Large intestine (tissue), 3 donors: ENCODE measurements around the gene HSPA9. TPM values are rescaled to one million over a fixed set of nuclear protein-coding genes. Genes with fewer than 3 reads are reported as not detected.

Experiments used
- DNase-seq, 2 donors: peaks; one replicate each; pipeline versions ENCODE4 v3.0.0 to v3.0.0-alpha.2; 2013
- H3K27ac ChIP-seq: one replicate; pipeline ENCODE4 v1.5.1; 2013; ENCODE audit warnings: low read length
- H3K27me3 ChIP-seq: 2 replicates; pipeline ENCODE4 v1.6.1; 2013; ENCODE audit warnings: low read length; ENCODE audit not compliant: control insufficient read depth, insufficient read depth
- H3K36me3 ChIP-seq: 2 replicates; pipeline ENCODE4 v1.6.1; 2013; ENCODE audit warnings: low read length; ENCODE audit not compliant: control insufficient read depth, insufficient read depth
- H3K4me1 ChIP-seq: one replicate; pipeline ENCODE4 v1.6.1; 2013; ENCODE audit warnings: low read length; ENCODE audit not compliant: control insufficient read depth, insufficient read depth
- H3K4me3 ChIP-seq: one replicate; pipeline ENCODE4 v1.5.1; 2013; ENCODE audit warnings: low read length
- H3K9me3 ChIP-seq: one replicate; pipeline ENCODE4 v1.6.1; 2013; ENCODE audit warnings: mild to moderate bottlenecking, low read depth, low read length, moderate library complexity; ENCODE audit not compliant: control insufficient read depth
- WGBS: methylation state at CpG from one replicate; pipeline ENCODE4 v1.1.5; 2013; ENCODE audit warnings: low lambda C conversion rate; ENCODE audit not compliant: insufficient coverage; 5-methylcytosine and 5-hydroxymethylcytosine counted together
- polyA plus RNA-seq: library from polyadenylated mRNA; unstranded; fragments of 120-200 nt; gene quantifications from one replicate; pipeline ENCODE4 v1.2.1, GENCODE V29; 2013

HSPA9 gene
- polyA plus RNA-seq, 1 donor, result 190 TPM

GRCh38 chr5:138577452-138577851 lies 2.3 kb upstream of the HSPA9 start:
- no peak for DNase-seq

DNA sequence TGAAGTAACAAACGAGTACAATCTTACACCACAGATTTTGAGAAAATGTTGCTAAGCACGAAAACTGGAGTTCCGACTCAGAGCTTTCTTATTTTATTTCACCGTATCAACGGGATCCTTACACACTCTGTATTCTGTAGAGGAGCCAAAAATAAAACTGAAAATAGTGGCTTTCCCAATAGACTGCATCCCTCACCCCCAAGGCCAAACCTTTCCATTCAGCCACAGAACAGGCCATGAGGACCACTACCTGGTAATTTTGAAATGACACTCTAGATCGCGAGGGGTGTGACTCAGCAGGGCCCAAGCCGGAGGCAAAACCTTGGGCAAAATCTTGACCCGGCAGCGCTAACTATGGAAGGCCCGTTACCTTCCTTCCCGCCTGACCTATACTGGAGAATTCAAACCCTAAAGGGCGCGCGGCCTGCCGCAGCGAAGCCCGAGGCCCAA lies 432 bp downstream of the HSPA9 start:
- peaks cover 35% of the 10 kb centered on the region for H3K36me3 ChIP-seq
- WGBS, result 0% methylated on average over 3 of the region's 18 CpGs
- H3K9me3 ChIP-seq, result peaks cover 9% of the 10 kb centered on the region
- peak overlapping the region; percentile 79 for H3K4me3 ChIP-seq
- no peaks in the 10 kb centered on the region for H3K27me3 ChIP-seq
- H3K27ac ChIP-seq, result peak overlapping the region; percentile 94
- H3K4me1 ChIP-seq, result peaks cover 11% of the 10 kb centered on the region
- no peak for DNase-seq

More at GRCh38 chr5:138577452-138577851, 2.3 kb upstream of the HSPA9 start:
- peaks cover 11% of the 10 kb centered on the region for H3K4me1 ChIP-seq
- no peak overlapping the region for H3K4me3 ChIP-seq
- H3K9me3 ChIP-seq, result peaks cover 9% of the 10 kb centered on the region
- no CpG with 5 or more reads among the region's 17 CpGs for WGBS
- no peak overlapping the region for H3K27ac ChIP-seq
- H3K27me3 ChIP-seq, result no peaks in the 10 kb centered on the region
- H3K36me3 ChIP-seq, result peaks cover 9% of the 10 kb centered on the region

DNA sequence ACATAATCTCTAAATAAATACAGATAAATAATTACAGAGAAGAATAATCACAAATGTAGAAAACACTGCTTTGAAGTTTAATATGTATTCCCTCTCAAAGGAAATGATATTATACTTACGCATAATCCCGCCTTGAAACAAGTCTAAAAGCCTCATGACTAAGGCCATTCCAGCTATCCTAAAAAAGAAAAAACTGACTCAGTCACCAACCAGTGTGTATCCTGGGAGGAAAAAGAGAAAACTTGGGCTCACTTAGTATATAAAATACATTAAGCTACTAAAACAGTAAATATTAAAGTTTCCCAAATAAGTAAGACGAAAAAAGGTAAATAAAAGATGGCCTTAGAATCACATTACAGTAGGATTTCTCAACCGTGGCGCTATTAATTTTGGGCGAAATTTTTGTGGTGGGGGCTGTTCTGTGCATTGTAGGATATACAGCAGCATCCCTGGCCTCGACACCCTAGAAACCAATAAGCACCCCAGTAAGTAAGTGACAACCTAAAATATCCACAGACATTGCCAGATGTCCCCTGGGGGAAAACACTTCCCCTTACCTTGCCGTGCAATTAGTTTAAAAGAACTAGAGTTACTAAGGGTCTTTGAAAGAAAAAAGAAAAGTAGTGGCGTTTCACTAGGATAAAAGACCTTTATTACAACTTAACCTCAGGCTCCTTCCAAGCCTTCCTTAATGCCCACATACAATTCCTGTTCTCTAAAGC lies 1.1 kb downstream of the HSPA9 start:
- peaks cover 11% of the 10 kb centered on the region for H3K4me1 ChIP-seq
- 0% methylated on average over 1 of the region's 9 CpGs for WGBS
- H3K36me3 ChIP-seq, result peaks cover 39% of the 10 kb centered on the region
- H3K27ac ChIP-seq, result peak overlapping the region; percentile 94
- peaks cover 9% of the 10 kb centered on the region for H3K9me3 ChIP-seq
- no peaks in the 10 kb centered on the region for H3K27me3 ChIP-seq
- H3K4me3 ChIP-seq, result peak overlapping the region; percentile 79
- no peak for DNase-seq

DNA sequence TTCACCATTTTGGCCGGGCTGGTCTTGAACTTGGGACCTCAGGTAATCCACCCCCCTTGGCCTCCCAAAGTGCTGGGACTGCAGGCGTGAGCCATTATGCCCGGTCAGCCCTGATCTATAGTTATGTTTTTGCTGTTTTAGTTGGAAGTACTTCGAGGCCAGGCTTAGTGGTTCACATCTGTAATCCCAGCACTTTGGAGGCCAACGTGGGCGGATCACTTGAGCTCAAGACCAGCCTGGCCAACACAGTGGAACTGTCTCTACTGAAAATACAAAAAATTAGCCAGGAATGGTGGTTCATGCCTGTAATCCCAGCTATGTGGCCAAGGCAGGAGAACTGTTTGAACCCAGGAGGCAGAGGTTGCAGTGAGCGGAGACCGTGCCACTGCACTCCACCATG lies 2.0 kb downstream of the HSPA9 start:
- Histone ChIP-seq H3K4me1 (peaks cover 14% of the 10 kb centered on the region), H3K27ac (no peak overlapping the region), H3K4me3 (no peak overlapping the region), H3K36me3 (peaks cover 47% of the 10 kb centered on the region), H3K27me3 (no peaks in the 10 kb centered on the region), H3K9me3 (peaks cover 9% of the 10 kb centered on the region)
- no peak for DNase-seq
- 92% methylated on average over 2 of the region's 8 CpGs for WGBS

- Histone ChIP-seq H3K36me3 (peaks cover 68% of the 10 kb centered on the region), H3K4me3 (no peak overlapping the region), H3K27me3 (no peaks in the 10 kb centered on the region), H3K4me1 (peaks cover 21% of the 10 kb centered on the region), H3K9me3 (peaks cover 2% of the 10 kb centered on the region), H3K27ac (no peak overlapping the region)
- no peak for DNase-seq
- WGBS, result no CpG with 5 or more reads among the region's 9 CpGs
Measured at GRCh38 chr5:138570871-138571270, 4.3 kb downstream of the HSPA9 start.

DNA sequence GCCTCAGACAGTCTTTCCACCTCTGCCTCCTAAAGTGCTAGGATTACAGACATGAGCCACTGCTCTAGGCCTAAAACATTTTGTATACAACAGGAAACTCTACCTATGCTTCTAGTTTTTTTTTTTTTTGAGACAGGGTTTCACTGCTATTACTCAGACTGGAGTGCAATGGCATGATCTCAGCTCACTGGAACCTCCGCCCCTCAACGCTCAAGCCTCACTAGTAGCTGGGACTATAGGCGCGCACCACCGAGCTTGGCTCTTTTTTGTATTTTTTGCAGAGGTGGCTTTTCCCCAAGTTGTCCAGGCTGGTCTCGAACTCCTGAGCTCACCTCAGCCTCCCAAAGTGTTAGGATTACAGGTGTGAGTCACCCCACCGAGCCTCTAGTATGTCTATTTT lies 5.4 kb downstream of the HSPA9 start:
- no peak overlapping the region for H3K27ac ChIP-seq
- H3K27me3 ChIP-seq, result no peaks in the 10 kb centered on the region
- H3K36me3 ChIP-seq, result peaks cover 79% of the 10 kb centered on the region
- WGBS, result no CpG with 5 or more reads among the region's 7 CpGs
- H3K4me1 ChIP-seq, result peaks cover 23% of the 10 kb centered on the region
- no peaks in the 10 kb centered on the region for H3K9me3 ChIP-seq
- DNase-seq, result no peak
- H3K4me3 ChIP-seq, result no peak overlapping the region

DNA sequence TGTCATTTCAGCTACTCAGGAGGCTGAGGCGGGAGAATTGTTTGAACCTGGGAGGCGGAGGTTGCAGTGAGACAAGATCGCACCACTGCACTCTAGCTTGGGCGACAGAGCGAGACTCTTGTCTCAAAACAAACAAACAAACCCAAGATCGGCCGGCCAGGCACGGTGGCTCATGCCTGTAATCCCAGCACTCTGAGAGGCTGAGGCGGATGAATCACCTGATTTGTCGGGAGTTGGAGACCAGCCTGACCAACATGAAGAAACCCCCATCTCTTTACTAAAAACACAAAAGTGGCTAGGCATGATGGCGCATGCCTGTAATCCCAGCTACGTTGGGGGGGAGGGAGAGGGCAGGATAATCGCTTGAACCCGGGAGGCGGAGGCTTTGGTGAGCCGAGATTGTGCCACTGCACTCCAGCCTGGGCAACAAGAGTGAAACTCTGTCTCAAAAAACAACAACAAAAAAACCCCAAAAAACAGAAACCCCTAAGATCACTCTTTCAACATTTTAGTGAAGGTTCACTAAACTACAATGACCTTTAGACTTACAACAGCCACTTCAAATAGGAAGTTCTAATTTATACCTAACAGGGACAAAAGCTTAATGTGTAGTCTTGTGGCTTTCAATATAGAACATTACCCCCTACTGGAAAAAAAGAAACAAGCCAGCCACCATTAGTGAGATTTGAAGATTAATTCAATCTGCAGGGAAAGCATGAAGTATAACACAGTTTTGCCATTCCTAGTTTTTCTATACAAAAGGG lies 7.0 kb downstream of the HSPA9 start:
- H3K4me1 ChIP-seq, result peaks cover 18% of the 10 kb centered on the region
- H3K36me3 ChIP-seq, result peaks cover 88% of the 10 kb centered on the region
- H3K27ac ChIP-seq, result no peak overlapping the region
- H3K9me3 ChIP-seq, result no peaks in the 10 kb centered on the region
- no peak for DNase-seq
- no CpG with 5 or more reads among the region's 16 CpGs for WGBS
- no peak overlapping the region for H3K4me3 ChIP-seq
- H3K27me3 ChIP-seq, result no peaks in the 10 kb centered on the region

GRCh38 chr5:138566792-138567191 lies 8.4 kb downstream of the HSPA9 start:
- WGBS, result 33% methylated on average over 3 of the region's 3 CpGs
- Histone ChIP-seq H3K27me3 (no peaks in the 10 kb centered on the region), H3K9me3 (no peaks in the 10 kb centered on the region), H3K36me3 (peaks cover 77% of the 10 kb centered on the region), H3K4me3 (no peak overlapping the region), H3K27ac (peak overlapping the region; percentile 58), H3K4me1 (peaks cover 18% of the 10 kb centered on the region)
- peak in 1 of 2 donors; percentile 59 for DNase-seq

DNA sequence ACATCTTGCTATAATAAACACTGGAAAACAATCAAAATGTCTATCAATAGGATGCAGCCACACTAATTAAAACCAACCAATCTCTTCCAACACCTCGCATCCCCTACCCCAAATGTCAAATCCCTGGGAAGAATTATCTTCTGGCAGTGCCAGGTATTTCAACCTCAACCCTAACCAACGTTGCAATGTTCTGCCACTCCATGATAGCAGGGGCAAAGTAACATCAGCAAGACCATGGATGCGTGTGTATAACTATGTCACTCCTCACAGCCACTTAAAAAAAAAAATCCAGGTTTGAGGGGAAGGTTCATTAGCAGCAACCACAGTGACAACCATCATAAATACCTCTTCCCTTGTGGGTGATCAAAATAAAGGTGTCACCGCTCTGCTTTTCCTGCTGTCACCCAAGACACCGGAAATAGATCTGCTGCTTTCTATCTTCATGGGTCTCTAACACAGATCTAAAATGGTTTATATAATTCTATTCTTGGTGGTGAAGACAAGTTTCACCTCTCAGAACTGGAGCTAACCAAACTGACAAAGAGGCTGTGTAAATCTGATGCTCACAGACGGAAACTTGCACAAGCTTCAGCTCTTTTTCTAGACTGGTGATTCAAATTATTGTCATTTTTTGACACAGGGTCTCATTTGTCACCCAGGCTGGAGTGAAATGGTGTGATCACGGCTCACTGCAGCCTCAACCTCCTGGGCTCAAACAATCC lies 9.9 kb downstream of the HSPA9 start:
- no peak for DNase-seq
- no peaks in the 10 kb centered on the region for H3K9me3 ChIP-seq
- peaks cover 18% of the 10 kb centered on the region for H3K4me1 ChIP-seq
- WGBS, result 100% methylated on average over 1 of the region's 7 CpGs
- no peaks in the 10 kb centered on the region for H3K27me3 ChIP-seq
- peaks cover 75% of the 10 kb centered on the region for H3K36me3 ChIP-seq
- H3K4me3 ChIP-seq, result no peak overlapping the region
- H3K27ac ChIP-seq, result no peak overlapping the region

DNA sequence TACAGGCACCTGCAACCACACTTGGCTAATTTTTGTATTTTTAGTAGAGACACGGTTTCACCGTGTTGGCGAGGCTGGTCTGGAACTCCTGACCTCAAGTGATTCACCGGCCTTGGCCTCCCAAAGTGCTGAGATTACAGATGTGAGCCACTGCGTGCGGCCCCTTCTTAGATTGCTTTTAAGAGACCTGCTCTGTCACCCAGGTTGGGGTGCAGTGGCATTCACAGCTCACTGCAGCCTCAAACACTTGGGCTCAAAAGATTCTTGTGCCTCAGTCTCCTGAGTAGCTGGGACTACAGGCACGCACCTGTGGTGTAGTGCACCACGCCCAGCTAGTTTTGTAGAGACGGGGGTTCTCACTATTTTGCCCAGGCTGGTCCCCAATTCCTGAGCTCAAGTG lies 11.0 kb downstream of the HSPA9 start:
- H3K27me3 ChIP-seq, result no peaks in the 10 kb centered on the region
- H3K4me3 ChIP-seq, result no peak overlapping the region
- no peak overlapping the region for H3K27ac ChIP-seq
- no peaks in the 10 kb centered on the region for H3K9me3 ChIP-seq
- peaks cover 18% of the 10 kb centered on the region for H3K4me1 ChIP-seq
- DNase-seq, result no peak
- 100% methylated on average over 2 of the region's 9 CpGs for WGBS
- peaks cover 77% of the 10 kb centered on the region for H3K36me3 ChIP-seq
